DND-41 (cell line): ENCODE results near the gene MGP.

Experiments used
- CTCF ChIP-seq: IDR thresholded peaks from 2 replicates; pipeline ENCODE4 v1.5.1; 2012; ENCODE audit warnings: borderline replicate concordance, low read length, moderate library complexity, mild to moderate bottlenecking; ENCODE audit not compliant: poor library complexity, severe bottlenecking; ENCODE audit errors: extremely low read depth
- EZH2 ChIP-seq: IDR thresholded peaks from 3 replicates; pipeline ENCODE4 v1.6.1; 2012; ENCODE audit warnings: borderline replicate concordance, low read depth, mild to moderate bottlenecking, moderate library complexity, low read length, inconsistent platforms; ENCODE audit not compliant: severe bottlenecking

- TF ChIP-seq CTCF (no peak), EZH2 (no peak)
Observed at GRCh38 chr12:14924541-14924940, 38.9 kb upstream of the MGP start.
